Stimulated activated CD8-positive, alpha-beta memory T cell treated with anti-CD3 and anti-CD28 coated beads, Interleukin-12 subunit alpha, Interleukin-12 subunit beta, amount 100 ng/mL, for 24 hours (primary cell): ENCODE measurements around the gene TAPBP.
"Not testable (repeated sequence)": the region's sequence is repeated elsewhere in the genome, so short reads cannot be mapped to it uniquely, and the experiment has no call there.

Experiments
- DNase-seq: peaks from one replicate; pipeline ENCODE4 v3.0.0-alpha.2; 2020; ENCODE audit errors: extremely low read depth

Gene TAPBP

GRCh38 chr6:33276581-33276863, 37.4 kb downstream of the TAPBP start:
- no peak for DNase-seq

GRCh38 chr6:33275795-33276580, 37.9 kb downstream of the TAPBP start:
- not testable (repeated sequence) for DNase-seq

- no peak for DNase-seq
These were observed 39.7 kb downstream of the TAPBP start for GRCh38 chr6:33273924-33274902.

- no peak for DNase-seq
These were observed 40.6 kb downstream of the TAPBP start for GRCh38 chr6:33273129-33273923.

- DNase-seq, result no peak
These were observed 41.4 kb downstream of the TAPBP start for GRCh38 chr6:33272275-33273128.

GRCh38 chr6:33271468-33272274, 42.2 kb downstream of the TAPBP start, which contains the start of the genes RPS18 and VPS52:
TSS of gene RPS18 (plus strand) at chr6:33272075. CDS start at chr6:33272120, 45 bp downstream.
TSS of gene VPS52 (minus strand) at chr6:33271876. CDS start at chr6:33271675, 201 bp downstream.
- DNase-seq, result peak; percentile 72

- DNase-seq, result no peak
These were observed 42.8 kb downstream of the TAPBP start for GRCh38 chr6:33271117-33271467.

GRCh38 chr6:33264015-33264414, 49.9 kb downstream of the TAPBP start:
- DNase-seq, result no peak

GRCh38 chr6:33262490-33262889, 51.4 kb downstream of the TAPBP start:
- not testable (repeated sequence) for DNase-seq

GRCh38 chr6:33259032-33259431, 54.8 kb downstream of the TAPBP start:
- no peak for DNase-seq

- DNase-seq, result no peak
These were observed 59.3 kb downstream of the TAPBP start for GRCh38 chr6:33254591-33254990.

GRCh38 chr6:33252759-33253158, 61.1 kb downstream of the TAPBP start:
- no peak for DNase-seq

GRCh38 chr6:33251395-33252012, 62.4 kb downstream of the TAPBP start:
- no peak for DNase-seq

GRCh38 chr6:33250731-33251130, 63.1 kb downstream of the TAPBP start:
- DNase-seq, result no peak

GRCh38 chr6:33249732-33250630, 63.9 kb downstream of the TAPBP start:
- no peak for DNase-seq
